ENCODE results near the gene CXCL5.
A peak's percentile ranks its signal among the peaks of the same experiment; 100 is the strongest.
"Not testable (repeated sequence)": the region's sequence is repeated elsewhere in the genome, so short reads cannot be mapped to it uniquely, and the experiment has no call there.

Gene CXCL5

DNA sequence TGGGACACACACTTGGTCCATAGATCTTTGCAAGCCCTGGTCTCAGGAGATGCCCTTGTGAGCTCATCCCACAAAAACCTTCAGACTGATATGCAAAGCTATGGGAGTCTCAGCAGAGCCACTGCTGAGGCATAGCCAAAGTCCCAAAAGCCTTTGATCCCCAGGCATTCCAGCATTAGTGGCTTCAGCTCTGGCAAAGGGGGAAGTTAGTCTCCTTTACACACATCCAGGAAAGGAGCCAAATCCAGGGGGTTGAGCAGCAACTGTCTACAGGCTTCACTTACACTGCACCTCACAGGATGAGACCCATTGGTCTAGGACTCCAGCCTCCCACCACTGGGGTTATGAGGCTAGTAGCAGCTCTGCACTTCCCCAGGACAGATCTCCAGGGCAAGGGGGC is 30.6 kb downstream of the CXCL5 start:
- DNase-seq, result no peak

- no peak for DNase-seq
Observed at GRCh38 chr4:73964862-73965611, 33.4 kb downstream of the CXCL5 start.

- no peak for DNase-seq
Observed at GRCh38 chr4:73962724-73963123, 35.8 kb downstream of the CXCL5 start.

DNA sequence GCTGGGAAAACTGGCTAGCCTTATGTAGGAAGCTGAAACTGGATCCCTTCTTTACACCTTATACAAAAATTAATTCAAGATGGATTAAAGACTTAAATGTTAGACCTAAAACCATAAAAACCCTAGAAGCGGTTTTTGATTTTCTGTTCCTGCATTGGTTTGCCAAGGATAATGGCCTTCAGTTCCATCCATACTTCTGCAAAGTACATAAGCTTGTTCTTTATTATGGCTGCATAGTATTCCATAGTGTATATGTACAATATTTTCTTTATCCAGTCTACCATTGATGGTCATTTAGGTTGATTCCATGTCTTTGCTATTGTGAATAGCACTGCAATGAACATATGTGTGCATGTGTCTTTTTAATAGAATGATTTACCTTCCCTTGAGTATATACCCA is 39.4 kb downstream of the CXCL5 start:
- DNase-seq, result not testable (repeated sequence)

DNA sequence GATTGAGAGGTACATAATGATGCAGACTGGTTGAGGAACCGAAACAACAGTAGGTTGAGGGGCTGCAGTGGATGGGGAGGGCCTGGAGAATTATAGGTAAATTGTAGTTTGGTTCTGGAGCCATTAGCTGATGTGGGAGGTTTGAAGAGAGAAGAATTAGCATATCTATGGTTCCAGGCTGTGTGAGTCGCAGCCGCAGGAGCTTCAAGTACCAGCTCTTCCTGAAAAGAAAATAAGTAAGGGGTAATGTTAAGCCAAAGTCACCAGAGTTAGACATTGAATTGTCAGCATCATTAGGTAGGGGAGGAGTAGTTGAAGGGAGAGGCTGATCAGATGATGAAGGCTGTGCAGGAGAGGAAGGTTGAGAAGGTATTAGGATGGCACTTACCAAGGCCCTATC is 46.1 kb downstream of the CXCL5 start:
- no peak for DNase-seq

- DNase-seq, result not testable (repeated sequence)
Observed at GRCh38 chr4:73950376-73950920, 48.0 kb downstream of the CXCL5 start.

DNA sequence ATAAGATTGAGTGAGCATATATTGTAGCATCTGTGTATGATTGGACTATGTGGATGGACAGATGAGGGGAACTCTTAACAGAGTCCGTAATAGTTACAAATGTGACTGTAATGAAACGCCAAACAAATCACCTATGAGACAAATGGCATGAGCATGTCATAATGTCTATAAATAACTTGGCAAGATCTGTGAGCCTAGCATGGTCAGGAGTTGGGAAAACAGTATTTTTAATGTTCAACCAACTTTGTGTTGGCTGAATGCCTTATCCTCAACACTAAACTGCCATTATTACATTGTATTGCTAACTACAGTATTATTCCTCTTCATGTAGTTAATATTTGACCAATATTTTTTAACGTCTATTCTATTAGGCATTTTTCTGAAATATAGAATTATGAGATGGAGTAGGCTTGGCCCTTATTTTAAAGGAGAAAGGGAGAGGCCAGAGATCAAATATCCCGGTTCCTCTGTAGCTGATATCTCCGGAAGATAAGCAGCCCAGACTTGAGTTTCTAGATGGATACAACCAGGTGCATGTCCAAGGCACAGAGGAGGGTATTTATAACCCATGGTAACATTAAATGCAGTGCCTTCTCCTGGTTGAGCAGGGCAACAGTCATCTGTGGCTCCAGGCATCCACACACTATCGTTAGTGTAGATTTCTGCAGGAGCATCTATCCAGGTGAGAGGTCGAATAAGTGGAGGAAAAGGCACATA is 49.3 kb downstream of the CXCL5 start:
- peak in 1 of 2 experiments; percentile 2 for DNase-seq

- DNase-seq, result no peak
Observed at GRCh38 chr4:73948291-73948690, 50.2 kb downstream of the CXCL5 start.

GRCh38 chr4:73947239-73947985 is 51.1 kb downstream of the CXCL5 start:
- peak in 1 of 2 experiments; percentile 67 for DNase-seq

GRCh38 chr4:73945674-73946449 is 52.6 kb downstream of the CXCL5 start:
- no peak for DNase-seq
